Nephron (organoid): Measurements from ENCODE around the gene LAD1.

Experiments
- H3K27ac Mint-ChIP-seq, 3 experiments: 2 replicates each; pipeline ENCODE4 v1.8.0; 2020; ENCODE audit warnings: mixed read lengths in 3 of 3, mild to moderate bottlenecking in 2 of 3, moderate library complexity in 1 of 3
- H3K27me3 Mint-ChIP-seq: 2 replicates; pipeline ENCODE4 v1.8.0; 2021; ENCODE audit warnings: low read depth, mild to moderate bottlenecking, moderate library complexity, mixed read lengths
- H3K36me3 Mint-ChIP-seq: 2 replicates; pipeline ENCODE4 v1.8.0; 2020; ENCODE audit warnings: low read depth, mixed read lengths
- H3K4me1 Mint-ChIP-seq: 2 replicates; pipeline ENCODE4 v1.8.0; 2020; ENCODE audit warnings: mixed read lengths
- H3K4me3 Mint-ChIP-seq, 3 experiments: 2 replicates each; pipeline ENCODE4 v1.8.0; 2020; ENCODE audit warnings: mild to moderate bottlenecking in 3 of 3, mixed read lengths in 3 of 3, moderate library complexity in 2 of 3
- H3K9me3 Mint-ChIP-seq: 2 replicates; pipeline ENCODE4 v1.8.0; 2020; ENCODE audit warnings: mixed read lengths
- CTCF ChIP-seq, 3 experiments: fragments of 200-600 bp; sonication (generic); IDR thresholded peaks; one replicate each; pipeline ENCODE4 v1.5.0; 2021; ENCODE audit warnings: antibody characterized with exemption in 3 of 3; ENCODE audit not compliant: unreplicated experiment in 3 of 3

LAD1 gene

GRCh38 chr1:201341377-201341776 lies 57.7 kb downstream of the LAD1 start:
- TF ChIP-seq CTCF (IDR thresholded peaks at IDR 0.05; ENCODE audit: unreplicated experiment in 3 of 3), result no peak
- Mint-ChIP-seq H3K4me1 (no peaks in the 10 kb centered on the region), H3K36me3 (no peaks in the 10 kb centered on the region), H3K27me3 (peaks cover 4% of the 10 kb centered on the region), H3K27ac (no peak overlapping the region), H3K9me3 (peaks cover 5% of the 10 kb centered on the region), H3K4me3 (no peak overlapping the region)

GRCh38 chr1:201336711-201337450 lies 62.2 kb downstream of the LAD1 start:
- no peak overlapping the region for H3K27ac Mint-ChIP-seq
- H3K4me1 Mint-ChIP-seq, result no peaks in the 10 kb centered on the region
- no peak for TF ChIP-seq CTCF (IDR thresholded peaks at IDR 0.05; ENCODE audit: unreplicated experiment in 3 of 3)
- H3K4me3 Mint-ChIP-seq, result no peak overlapping the region
- H3K27me3 Mint-ChIP-seq, result peaks cover 5% of the 10 kb centered on the region
- peaks cover 5% of the 10 kb centered on the region for H3K9me3 Mint-ChIP-seq
- no peaks in the 10 kb centered on the region for H3K36me3 Mint-ChIP-seq

GRCh38 chr1:201335901-201336300 lies 63.2 kb downstream of the LAD1 start:
- Mint-ChIP-seq H3K36me3 (no peaks in the 10 kb centered on the region), H3K27me3 (peaks cover 7% of the 10 kb centered on the region), H3K9me3 (no peaks in the 10 kb centered on the region), H3K27ac (no peak overlapping the region), H3K4me3 (no peak overlapping the region), H3K4me1 (no peaks in the 10 kb centered on the region)
- no peak for TF ChIP-seq CTCF (IDR thresholded peaks at IDR 0.05; ENCODE audit: unreplicated experiment in 3 of 3)

- Mint-ChIP-seq H3K9me3 (no peaks in the 10 kb centered on the region), H3K27me3 (peaks cover 9% of the 10 kb centered on the region), H3K36me3 (no peaks in the 10 kb centered on the region), H3K27ac (no peak overlapping the region), H3K4me1 (peaks cover 3% of the 10 kb centered on the region), H3K4me3 (no peak overlapping the region)
- no peak for TF ChIP-seq CTCF (IDR thresholded peaks at IDR 0.05; ENCODE audit: unreplicated experiment in 3 of 3)
Observed at GRCh38 chr1:201335174-201335870, 63.8 kb downstream of the LAD1 start.

- no peaks in the 10 kb centered on the region for H3K36me3 Mint-ChIP-seq
- H3K4me1 Mint-ChIP-seq, result peaks cover 10% of the 10 kb centered on the region
- no peaks in the 10 kb centered on the region for H3K9me3 Mint-ChIP-seq
- H3K27me3 Mint-ChIP-seq, result peaks cover 9% of the 10 kb centered on the region
- no peak overlapping the region for H3K27ac Mint-ChIP-seq
- no peak overlapping the region for H3K4me3 Mint-ChIP-seq
- no peak for TF ChIP-seq CTCF (IDR thresholded peaks at IDR 0.05; ENCODE audit: unreplicated experiment in 3 of 3)
Observed at GRCh38 chr1:201334325-201335173, 64.6 kb downstream of the LAD1 start.
